Measurements from ENCODE around the gene RAB24. TPM values are rescaled to one million over a fixed set of nuclear protein-coding genes. Genes with fewer than 3 reads are reported as not detected.
"Not testable (repeated sequence)": the region's sequence is repeated elsewhere in the genome, so short reads cannot be mapped to it uniquely, and the experiment has no call there.

Gene RAB24
- polyA plus RNA-seq, 3 donors, result 33.7 to 70.7 (median 59.7) TPM

DNA sequence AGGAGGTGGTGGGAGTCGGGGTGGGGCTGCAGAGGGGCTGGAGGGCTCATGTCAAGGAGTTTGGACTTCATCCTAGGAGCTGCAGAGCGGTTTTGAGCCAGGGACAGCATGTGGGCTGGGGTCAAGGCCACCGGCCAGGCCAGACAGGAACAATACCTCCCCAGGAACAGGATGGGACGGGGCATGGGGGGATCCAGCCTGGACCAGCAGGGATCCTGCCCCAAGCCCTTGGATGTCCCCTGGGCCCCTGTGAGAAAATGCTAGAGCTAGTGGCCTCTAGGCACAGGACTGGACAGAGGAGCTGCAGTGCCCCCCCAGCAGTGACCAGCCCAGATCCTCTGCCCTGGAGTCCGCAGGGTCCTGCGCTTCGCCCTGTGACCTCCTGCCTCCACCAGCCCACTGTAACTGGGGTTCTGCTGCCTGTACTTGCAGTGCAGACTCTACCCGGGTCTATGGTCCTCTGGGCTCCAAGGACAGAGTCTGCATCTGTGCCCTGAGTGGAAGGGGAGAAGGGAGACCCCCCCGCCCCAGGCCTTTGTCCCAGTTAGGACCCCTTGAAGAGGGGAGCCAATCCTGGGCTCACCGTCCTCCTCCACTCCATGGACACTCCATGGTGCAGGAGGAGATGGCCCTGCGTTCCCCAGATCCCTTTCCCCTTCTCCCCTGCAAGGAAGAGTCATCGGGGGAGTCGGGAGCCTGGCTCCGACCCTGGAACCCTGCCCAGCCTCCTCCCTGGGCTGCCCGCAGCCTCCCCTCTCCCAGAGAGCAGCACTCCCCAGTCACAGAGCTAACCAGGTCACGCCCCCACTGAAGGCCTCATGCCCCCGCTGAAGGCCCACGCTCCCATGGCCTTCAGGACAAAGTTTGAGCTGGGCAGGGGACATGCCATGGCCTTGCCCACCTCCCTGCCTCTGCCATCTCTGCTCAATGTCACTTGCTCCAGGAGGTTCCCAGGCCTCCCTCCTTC is 11.1 kb upstream of the RAB24 start:
- WGBS, 3 donors, result 81 to 89% (median 84%) methylated on average over 15 to 18 of the region's 18 CpGs
- H3K27ac ChIP-seq (ENCODE audit: low read depth, low read length), result no peak overlapping the region

DNA sequence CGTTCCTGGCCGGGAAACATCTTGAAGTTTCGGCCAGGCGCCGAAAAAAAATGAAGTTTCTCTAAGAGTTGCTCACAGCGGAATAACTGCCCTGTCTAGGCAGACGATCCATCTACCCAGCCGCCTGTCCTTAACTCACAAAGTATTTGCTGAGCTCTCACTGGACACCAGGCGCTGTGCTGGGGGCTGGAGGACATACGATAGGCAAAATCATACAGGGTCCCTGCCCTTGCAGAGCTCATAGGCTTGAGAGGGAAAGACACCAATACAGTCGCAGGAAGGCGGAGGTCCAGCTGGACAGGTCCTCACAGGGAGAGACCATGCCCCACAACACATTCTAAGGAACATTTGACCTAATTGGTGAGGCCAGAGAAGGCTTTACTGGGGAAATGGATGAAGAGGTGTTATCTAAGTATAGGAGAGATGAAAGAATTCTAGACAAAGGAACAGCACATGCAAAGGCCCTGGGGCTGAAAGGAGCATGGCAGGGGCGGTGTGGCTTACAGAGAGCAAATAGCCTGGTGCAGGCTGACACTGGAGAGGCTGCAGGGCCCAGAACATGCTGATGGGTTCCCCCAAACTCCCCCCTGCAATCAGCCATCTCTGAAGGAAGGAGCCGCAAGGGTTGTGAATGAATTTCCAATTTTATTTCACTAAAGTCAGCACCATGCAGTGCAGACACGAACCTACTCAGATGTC is 10.2 kb upstream of the RAB24 start:
- WGBS, 3 donors, result 88 to 91% (median 91%) methylated on average over 15 of the region's 15 CpGs
- no peak overlapping the region for H3K27ac ChIP-seq (ENCODE audit: low read depth, low read length)

DNA sequence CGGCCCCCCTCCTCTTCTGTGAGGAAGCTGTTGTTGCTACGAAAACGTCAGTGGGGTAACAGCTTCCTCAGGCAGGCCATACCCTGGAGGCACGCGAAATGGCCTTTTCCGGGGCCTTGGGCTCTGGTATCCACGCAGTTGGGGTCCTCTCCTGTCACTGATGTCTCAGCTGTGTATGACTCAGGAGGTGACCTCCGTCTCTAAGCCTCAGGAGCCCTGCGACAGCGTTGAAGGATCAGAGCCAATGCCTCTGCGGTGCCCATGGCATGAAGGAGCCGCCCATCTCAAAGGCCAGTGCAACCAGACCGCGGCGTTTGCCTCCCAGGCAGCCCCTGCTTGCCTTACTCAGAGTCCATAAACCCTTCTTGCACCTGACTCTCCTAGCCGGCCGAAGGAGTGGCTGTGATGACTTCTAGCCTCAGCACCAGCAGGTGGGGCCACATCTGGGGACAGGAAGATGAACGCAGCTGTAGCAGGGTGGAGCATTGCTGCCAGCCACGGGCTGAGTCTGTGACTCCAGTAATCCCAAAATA is 9.2 kb upstream of the RAB24 start:
- 9 to 16% (median 10%) methylated on average over 19 of the region's 19 CpGs for WGBS, 3 donors
- H3K27ac ChIP-seq (ENCODE audit: low read depth, low read length), result no peak overlapping the region

DNA sequence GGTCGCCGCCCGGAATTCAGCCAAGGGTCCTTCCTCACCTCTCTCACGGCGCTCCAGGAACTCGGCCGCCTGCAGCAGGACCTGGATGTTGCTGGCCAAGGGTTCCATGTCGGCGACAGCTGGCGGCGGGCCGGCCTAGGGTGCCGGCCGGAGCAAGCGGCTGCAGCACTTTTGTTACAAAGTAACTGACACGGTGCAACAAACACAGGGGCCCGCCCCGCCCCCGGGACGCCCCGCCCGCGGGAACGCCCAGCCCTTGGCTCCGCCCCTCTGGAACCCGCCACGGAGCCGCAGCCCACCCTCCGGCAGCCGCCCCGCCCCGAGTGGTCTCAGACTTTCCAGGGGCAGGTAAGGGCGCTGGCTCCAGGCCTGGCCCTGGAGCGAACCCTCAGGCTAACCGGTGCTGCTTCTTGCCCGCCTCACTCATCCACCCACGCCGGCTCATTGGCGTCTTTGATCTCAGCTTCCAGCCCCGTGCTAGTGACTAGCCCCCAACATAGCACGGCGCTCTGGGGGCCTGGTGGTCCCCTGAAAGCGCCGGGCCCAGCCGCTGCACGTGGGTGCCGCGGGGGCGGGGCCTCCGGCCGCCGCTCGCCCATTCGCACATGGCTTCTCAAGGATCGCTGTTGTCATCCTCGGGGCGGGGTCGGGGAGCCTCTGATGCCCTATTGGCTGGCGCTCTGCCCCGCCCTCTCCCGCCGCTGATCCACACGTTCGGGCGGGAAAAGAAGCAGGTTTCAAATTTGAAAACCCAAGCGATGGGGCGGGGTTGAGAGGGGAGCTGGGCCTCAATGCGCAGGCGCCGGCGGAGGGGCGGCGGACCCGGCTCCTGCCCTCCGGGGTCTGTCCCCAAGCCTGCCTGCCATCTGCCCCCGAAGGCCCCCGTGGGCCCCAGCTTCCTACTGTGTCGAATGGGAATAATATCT is 8.5 kb upstream of the RAB24 start, which contains the start of gene MXD3:
Gene MXD3 (minus strand): TSS at position 176 of the 926 bp plus-strand sequence. CDS start 68 bp downstream, at position 108.
- WGBS, 3 donors, result 0 to 1% (median 1%) methylated on average over 74 to 78 of the region's 78 CpGs

DNA sequence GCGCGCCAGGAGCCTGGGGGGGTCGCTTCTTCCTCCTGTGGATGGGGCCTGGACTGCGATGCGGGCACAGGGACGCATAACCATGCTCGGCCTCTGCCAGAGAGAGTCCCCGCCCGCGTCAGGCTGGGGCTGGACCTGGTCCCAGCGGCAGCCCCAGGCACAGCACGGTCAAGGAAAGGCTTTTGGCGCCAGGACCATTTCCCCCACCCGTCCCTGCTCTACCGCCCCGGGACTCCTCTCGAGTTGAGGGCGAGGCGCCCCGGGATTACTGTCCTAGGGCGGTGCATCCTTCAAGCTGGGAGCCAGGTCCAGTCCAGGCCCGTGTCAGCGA is 7.8 kb upstream of the RAB24 start:
- H3K27ac ChIP-seq (ENCODE audit: low read depth, low read length), result no peak overlapping the region
- WGBS, 3 donors, result 0 to 2% (median 2%) methylated on average over 15 to 23 of the region's 23 CpGs

More for the DNA sequence above, 8.5 kb upstream of the RAB24 start, which contains the start of gene MXD3:
- H3K27ac ChIP-seq (ENCODE audit: low read depth, low read length), result no peak within 1 kb of the TSS

DNA sequence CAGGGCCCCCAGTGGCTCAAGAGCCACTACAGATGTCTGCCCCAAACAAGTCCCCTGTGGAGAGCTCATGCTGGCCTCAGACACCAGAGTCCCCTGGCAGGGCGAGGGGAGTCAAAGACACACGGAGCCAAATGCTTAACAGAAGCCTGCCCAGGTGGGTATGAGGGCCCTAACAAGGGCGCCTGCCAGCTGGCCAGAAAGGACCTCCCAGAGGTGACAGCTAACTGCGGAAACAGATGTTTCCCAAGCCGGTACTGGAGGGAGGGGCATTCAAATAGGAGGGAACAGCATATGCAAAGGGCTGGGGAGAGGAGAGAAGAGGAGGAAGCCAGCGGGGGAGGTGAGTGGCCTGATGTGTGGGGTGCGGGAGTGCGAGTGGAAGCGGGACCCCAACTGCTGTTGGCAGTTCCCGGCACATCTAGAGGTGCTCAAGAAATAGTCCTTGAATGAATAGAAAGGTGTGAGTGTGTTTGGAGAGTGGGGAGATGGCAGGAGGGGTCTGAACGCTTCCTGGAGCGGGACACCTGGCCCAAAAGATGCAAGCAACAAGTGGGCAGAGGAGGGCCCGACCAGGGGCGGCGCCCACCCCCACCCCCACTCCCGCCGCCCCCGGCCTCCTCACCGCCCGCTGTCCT is 7.4 kb upstream of the RAB24 start:
- 12 to 31% (median 19%) methylated on average over 17 to 20 of the region's 20 CpGs for WGBS, 3 donors
- no peak overlapping the region for H3K27ac ChIP-seq (ENCODE audit: low read depth, low read length)

DNA sequence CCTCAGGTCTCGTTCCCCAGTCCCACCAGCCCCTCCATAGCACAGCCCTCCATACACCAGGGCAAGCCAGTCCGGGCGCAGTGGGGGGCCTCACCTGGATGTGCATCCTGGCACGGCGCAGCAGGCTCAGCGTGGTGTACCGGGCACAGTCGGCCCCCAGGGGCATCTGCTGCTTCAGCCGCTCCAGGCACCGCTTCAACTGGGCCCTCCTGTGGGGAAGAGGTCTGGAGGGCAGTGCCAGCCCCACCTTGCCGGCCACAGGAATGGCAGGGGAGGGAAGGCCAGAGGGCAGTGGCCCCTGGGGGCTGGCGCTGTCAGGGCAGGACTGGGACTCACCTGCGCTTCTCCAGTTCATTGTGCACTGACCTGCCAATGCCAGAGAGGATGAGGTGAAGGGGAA is 6.8 kb upstream of the RAB24 start:
- H3K27ac ChIP-seq (ENCODE audit: low read depth, low read length), result no peak overlapping the region
- WGBS, 3 donors, result 84 to 91% (median 87%) methylated on average over 12 to 13 of the region's 13 CpGs

DNA sequence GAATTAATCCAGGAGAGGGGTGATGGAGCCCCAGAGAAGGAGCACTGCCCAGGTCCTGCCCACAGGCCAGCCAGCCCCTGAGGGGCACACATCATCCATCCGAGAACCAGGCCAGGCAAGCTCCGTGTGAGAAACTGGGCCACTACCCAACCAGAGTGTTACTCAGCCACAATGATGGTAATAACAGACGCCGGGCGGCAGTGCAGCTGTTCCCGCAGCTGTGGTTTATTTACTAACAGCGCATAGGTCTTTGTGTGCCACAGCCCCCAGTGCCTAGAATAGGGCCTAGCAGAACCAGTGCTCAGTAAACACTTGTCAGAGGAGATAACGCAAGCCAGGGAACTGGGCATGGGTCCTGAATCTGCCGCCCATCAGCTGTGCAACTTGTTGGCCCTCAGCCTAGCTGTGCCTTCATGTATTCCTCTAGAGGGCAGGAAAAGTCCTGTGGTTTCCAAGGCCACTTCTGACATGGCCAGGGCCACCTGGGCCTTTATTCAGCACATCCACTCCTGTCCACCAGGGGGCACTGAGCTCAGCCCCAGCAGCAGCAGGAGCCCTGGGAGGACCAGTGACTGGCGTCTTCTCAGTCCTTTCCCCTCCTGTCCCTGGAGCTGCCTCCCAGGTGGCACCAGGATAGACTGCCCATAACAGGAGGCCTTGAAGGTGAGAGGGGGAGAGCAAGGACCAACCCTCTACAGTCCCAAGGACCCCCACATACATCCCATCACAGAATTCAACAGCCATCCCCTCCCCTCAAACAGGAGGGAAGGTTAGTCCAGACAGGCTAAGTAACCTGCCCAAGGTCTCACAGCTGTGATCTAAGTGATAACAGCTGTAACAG is 6.1 kb upstream of the RAB24 start:
- no peak overlapping the region for H3K27ac ChIP-seq (ENCODE audit: low read depth, low read length)
- WGBS, 3 donors, result 47 to 77% (median 65%) methylated on average over 10 of the region's 10 CpGs

DNA sequence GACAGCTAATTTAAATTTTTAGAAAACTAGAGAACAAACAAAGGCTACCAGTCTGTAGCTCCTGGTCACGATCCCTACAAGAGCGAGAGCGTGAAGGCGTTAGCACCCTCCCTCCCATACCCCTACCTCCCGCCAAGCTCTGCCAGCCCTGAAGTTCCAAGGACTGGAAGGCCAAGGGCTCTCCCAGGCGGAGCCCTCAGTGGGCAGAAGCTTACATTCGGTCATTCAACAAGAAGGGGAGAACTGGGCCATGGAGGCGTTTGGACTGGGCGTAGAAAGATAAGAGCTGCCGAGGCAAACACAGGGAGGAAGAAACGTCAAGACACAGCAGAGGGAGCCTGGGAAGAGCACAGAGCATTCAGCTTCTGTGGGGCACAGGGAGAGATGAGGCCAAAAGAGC is 5.2 kb upstream of the RAB24 start:
- H3K27ac ChIP-seq (ENCODE audit: low read depth, low read length), result no peak overlapping the region
- WGBS, 3 donors, result 61 to 88% (median 85%) methylated on average over 11 of the region's 11 CpGs

DNA sequence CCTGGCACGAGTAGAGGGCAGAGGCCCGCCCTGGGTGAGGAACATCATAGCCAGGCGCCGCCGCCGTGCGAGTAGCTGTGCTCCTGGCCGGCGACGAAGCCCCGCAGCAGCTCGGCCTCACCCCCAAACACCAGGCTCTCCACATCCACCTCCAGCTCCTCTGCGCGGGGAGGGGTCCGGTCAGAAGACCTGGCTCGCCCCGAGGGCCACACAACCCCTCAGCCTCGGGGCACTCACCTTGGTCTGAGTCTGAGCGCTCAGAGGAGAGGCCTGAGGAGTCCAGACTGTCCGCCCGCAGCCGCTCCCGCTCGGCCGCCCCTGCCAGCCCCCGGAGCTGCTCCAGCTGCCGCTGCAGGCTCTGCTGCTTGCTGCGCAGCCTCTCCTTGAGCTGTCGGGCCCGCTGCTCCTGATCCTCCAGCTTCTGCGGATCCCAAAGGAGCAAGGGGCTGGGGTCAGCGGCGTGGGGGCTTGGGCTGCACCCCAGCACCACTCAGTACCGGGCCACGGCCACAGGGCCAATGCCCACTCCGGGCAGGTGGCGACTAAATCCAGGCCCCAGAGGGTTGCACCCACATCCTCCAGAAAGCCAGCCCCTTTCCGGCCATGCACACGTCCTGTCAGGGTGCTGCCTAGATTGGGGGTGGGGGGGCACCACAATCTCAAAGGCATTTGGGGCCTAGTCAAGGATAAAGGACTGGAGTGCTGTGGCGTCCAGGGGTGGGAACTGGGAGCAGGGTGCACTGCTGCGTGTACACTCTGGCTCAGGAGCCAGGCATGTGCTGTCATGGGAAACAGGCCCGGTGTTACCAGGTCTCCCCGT is 4.2 kb upstream of the RAB24 start:
- WGBS, 3 donors, result 60 to 85% (median 63%) methylated on average over 41 to 43 of the region's 43 CpGs
- peak overlapping the region; percentile 75 for H3K27ac ChIP-seq (ENCODE audit: low read depth, low read length)

DNA sequence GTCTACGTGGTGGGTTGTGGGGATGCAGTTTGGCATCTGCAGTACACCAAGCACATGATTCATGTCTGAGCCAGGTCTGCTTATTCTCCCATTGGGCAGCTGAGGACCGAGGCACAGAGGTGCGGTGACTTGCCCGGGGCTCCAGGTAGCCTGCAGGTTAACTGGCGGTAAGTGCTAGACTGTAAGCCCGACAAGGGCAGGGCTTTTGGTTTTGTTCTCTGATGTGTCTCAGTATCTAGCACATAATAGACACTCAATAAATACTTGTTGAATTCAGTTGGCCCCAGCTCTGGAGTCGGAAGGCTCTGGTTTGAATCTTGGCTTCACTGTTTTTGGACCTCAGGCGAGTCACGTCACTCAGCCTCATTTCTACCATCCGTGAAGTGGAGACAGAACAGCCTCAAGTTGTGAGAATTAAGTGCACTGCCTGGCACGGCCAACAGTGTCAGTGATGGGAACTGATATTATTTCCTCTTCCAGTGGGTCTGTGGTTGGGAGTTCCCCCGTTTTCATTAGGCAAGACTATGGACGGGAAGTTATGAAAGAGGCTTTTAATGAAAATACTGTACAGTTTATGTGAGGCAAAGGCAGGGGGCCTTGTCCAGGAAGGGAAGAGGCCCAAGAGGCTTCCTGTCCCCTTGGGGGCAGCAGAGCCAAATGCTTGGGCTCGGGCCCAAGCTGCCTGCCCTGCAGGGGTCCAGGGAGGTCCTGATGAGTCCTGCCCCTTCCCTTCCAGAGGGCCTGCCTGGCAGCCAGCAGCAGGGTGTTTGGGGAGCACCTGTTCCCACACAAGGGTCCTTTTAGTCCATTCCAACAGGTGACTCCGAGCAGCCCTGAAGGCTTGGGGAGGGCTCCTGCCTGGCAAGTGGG is 3.4 kb upstream of the RAB24 start:
- H3K27ac ChIP-seq (ENCODE audit: low read depth, low read length), result peak overlapping the region; percentile 75
- 50 to 83% (median 62%) methylated on average over 15 of the region's 15 CpGs for WGBS, 3 donors

DNA sequence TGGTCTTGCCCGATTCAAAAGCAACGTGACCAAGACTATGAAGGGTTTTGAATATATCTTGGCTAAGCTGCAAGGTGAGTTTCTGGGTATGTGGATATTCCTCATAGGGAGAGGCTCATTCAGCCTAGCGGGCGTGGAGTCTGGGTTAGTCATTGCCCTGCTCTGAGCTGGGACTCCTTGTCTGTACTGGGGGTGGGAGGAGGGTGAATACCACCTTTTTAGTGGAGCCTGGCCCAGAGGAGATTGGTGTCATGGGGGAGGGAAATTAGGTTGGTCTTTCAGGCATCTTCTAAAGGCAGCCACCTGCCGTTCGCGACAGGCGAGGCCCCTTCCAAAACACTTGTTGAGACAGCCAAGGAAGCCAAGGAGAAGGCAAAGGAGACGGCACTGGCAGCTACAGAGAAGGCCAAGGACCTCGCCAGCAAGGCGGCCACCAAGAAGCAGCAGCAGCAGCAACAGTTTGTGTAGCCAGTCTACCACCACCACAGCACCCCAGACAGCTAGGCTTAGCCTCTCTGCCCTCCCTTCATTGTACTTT is 2.7 kb upstream of the RAB24 start:
- not testable (repeated sequence) for H3K27ac ChIP-seq (ENCODE audit: low read depth, low read length)
- 81 to 82% (median 81%) methylated on average over 11 of the region's 11 CpGs for WGBS, 3 donors

DNA sequence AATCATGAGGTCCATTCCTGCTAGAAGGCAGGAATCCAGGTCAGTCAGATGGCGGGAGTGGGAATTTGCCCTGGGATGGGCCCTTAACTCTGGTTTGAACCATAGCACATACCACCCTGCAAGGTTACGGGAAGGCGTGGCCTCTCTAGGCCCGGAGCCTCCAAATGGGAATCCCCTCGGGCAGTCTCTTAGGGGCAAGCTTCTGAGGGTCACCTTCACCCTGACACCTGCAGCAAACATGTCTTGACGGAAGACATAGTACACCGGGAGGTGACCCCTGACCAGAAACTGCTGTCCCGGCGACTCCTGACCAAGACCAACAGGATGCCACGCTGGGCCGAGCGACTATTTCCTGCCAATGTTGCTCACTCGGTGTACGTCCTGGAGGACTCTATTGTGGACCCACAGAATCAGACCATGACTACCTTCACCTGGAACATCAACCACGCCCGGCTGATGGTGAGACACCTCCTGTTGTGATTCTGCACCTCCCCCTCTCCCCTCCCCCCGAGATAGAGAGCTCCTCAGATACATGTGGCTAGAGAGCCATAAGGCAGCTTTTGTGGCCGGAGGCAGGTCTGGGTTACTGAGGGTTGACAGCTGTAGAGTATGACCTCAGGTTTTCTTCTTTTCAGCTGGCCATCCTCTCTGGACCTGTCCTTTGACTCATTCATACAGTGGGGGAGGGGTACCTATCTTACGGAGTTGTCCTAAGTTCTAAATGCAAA is 1.0 kb upstream of the RAB24 start:
- H3K27ac ChIP-seq (ENCODE audit: low read depth, low read length), result no peak overlapping the region
- WGBS, 3 donors, result 28 to 32% (median 29%) methylated on average over 19 of the region's 19 CpGs

DNA sequence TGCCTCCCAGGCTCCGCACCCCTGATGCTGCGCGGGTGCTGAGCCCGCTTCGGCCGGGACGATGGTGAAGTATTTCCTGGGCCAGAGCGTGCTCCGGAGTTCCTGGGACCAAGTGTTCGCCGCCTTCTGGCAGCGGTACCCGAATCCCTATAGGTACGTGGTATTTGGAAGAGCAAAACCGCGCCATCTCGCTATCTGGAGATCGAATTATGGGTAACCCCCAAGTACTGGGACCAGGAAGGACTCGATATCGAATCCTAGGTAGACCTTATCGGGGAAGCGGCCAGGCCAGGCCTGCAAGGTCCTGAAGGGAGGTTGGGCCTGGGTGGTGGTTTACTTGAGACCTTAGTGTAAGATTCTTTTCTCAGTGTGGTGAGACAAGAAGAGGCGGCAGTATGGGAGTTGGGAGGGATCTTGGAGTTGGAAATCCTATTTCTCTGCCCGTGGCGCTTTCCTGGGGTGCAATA is 439 bp upstream of the RAB24 start:
- WGBS, 3 donors, result 0 to 2% (median 1%) methylated on average over 25 of the region's 25 CpGs
- no peak overlapping the region for H3K27ac ChIP-seq (ENCODE audit: low read depth, low read length)

Data from adipose tissue (tissue), 3 donors.